PC-3 (cell line): ENCODE results near the gene LRP2BP.

Source experiments
- CTCF ChIP-seq: fragments of 300-600 bp; sonication (generic); conservative IDR thresholded peaks from 2 replicates; pipeline ENCODE4 v1.5.1; 2017; ENCODE audit warnings: antibody characterized with exemption, low read depth, mild to moderate bottlenecking, low read length
- EZH2 ChIP-seq: fragments of 300-600 bp; sonication (generic); IDR thresholded peaks from one replicate; pipeline ENCODE4 v1.6.1; 2017; ENCODE audit warnings: antibody characterized with exemption, mild to moderate bottlenecking, low read length; ENCODE audit not compliant: unreplicated experiment

DNA sequence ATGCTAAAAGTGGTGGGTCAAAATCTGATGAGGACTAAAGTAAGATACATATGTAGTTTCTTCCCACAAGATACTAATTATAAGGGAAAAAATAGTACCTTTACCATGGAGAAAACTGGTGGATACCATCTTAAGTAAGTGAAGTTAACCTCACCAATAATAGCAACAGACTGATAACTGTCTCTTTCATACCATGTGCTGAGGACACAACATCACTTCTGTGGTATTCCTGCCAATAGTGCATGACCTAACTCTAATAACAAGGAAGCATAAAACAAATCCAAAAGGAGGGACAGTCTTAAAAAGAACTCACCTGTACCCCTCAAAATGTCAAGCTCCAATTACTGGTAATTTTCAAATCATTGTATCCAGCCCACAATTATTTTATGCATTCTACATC lies 21.2 kb upstream of the LRP2BP start:
- TF ChIP-seq CTCF (no peak), EZH2 (no peak)
